HFF-Myc (cell line): ENCODE measurements around the gene NSDHL.
A peak's percentile ranks its signal among the peaks of the same experiment; 100 is the strongest.

Source experiments
- DNase-seq: peaks from one replicate; pipeline ENCODE4 v3.0.0-alpha.2; 2011; ENCODE audit warnings: low read depth; ENCODE audit errors: extremely low read depth
- H3K4me3 ChIP-seq: replicated peaks from 2 replicates; pipeline ENCODE4 v1.5.1; 2011; ENCODE audit warnings: low read depth, mild to moderate bottlenecking, control low read depth, low read length
- CTCF ChIP-seq: IDR thresholded peaks from 2 replicates; pipeline ENCODE4 v1.5.1; 2012; ENCODE audit warnings: mild to moderate bottlenecking, low read depth, low read length, control low read depth; ENCODE audit errors: missing control alignments

Gene NSDHL

GRCh38 chrX:152912641-152913040, 81.8 kb downstream of the NSDHL start:
- TF ChIP-seq CTCF, result no peak
- H3K4me3 ChIP-seq, result no peak overlapping the region
- no peak for DNase-seq

- no peak overlapping the region for H3K4me3 ChIP-seq
- no peak for DNase-seq
- TF ChIP-seq CTCF, result no peak
These were observed 82.5 kb downstream of the NSDHL start for GRCh38 chrX:152913346-152913745.

- no peak for TF ChIP-seq CTCF
- H3K4me3 ChIP-seq, result no peak overlapping the region
- DNase-seq, result no peak
These were observed 83.0 kb downstream of the NSDHL start for GRCh38 chrX:152913910-152914309.

- DNase-seq, result no peak
- H3K4me3 ChIP-seq, result no peak overlapping the region
- TF ChIP-seq CTCF, result peak; percentile 59
These were observed 84.8 kb downstream of the NSDHL start for GRCh38 chrX:152915541-152916241.

GRCh38 chrX:152917656-152918579, 87.1 kb downstream of the NSDHL start:
- no peak for DNase-seq
- H3K4me3 ChIP-seq, result no peak overlapping the region

GRCh38 chrX:152918707-152919106, 87.8 kb downstream of the NSDHL start:
- no peak for DNase-seq
- H3K4me3 ChIP-seq, result no peak overlapping the region
- TF ChIP-seq CTCF, result no peak

More at GRCh38 chrX:152917656-152918579, 87.1 kb downstream of the NSDHL start:
- TF ChIP-seq CTCF, result no peak
